HG03439 (cell line): Measurements from ENCODE around the gene NAPA.
A peak's percentile ranks its signal among the peaks of the same experiment; 100 is the strongest.
"Not testable (repeated sequence)": the region's sequence is repeated elsewhere in the genome, so short reads cannot be mapped to it uniquely, and the experiment has no call there.

ENCODE experiments used
- ATAC-seq: cut with Tn5 transposase; IDR thresholded peaks from one replicate; pipeline ENCODE4 v1.9.1; 2021; ENCODE audit warnings: mild to moderate bottlenecking, moderate library complexity; ENCODE audit not compliant: unreplicated experiment

Gene NAPA

DNA sequence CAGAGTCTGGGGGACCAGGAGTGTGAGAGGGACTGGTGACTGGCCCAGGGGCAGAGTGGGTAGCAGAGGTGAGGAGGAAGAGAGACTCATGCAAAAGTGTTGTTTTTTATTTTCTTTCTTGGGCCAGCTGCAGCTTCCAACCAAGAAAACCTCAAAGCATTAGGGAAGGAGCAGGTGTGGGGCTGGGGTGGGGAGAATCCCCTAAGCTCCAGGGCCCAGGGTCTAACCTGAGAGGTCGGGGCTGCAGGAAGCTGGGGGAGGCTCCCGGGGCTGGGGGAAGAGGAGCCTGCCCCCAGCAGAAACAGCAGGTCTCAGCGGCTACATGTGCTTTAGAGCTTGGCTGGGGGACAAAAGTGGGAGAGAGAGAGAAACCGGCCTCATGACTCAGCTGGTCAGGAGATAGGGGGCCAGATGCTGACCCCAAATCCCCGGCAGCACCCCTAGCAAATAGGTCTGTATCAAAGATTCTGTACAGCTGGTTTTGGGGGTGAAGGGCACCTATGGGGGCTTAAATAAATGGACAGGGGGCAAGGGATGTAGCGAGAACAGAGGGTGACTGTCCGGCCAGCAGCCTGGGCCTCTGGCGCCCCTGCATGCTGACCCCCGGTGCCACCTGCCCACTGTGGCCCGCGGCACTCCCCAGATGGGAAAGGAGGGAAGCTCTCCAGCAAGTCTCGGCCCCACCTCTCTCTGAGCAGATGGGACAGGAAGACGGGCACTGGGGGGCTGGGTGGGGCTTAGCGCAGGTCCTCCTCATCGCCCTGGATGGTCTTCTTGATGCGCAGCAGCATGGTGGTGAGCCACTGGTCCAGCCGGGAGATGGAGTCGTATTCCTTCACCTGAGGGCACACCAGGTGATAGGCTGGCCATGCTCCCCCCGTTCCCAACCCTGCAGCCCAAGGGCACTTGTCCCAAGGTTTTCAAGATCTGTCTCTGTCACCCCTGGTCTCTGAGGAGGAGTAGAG is 27.0 kb downstream of the NAPA start:
- no peak for ATAC-seq

DNA sequence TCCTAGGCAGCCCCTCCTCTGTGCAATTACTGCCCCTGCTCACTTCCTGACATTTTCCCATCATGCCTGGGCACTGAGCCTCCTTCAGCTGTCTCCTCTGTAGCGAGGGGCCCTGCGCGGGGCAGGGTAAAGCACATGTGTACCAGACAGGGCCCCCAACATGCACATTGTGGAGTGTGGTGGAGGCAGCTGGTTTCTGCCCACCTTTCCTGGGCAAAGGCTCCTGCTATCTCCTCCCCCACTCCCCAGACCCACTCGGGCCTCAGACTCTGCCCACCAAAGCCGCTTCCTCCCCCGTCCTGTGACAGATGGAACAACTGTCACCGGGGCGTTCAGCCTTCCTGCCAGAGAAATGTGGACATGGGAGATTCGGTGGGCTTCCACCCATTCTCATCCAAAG is 28.0 kb downstream of the NAPA start:
- no peak for ATAC-seq

DNA sequence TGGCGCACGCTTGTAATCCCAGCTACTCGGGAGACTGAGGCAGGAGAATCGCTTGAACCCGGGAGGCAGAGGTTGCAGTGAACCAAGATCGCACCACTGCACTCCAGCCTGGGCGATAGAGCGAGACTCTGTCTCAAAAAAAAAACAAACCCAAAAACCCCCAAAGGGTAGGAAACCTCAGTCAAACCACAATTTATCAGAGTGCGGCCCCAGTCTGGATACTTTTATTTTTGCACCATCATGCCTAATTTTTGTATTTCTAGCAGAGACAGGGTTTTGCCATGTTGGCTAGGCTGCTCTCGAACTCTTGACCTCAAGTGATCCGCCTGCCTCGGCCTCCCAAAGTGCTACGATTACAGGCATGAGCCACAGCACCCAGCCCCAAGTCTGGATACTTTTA is 28.6 kb downstream of the NAPA start:
- ATAC-seq, result not testable (repeated sequence)

DNA sequence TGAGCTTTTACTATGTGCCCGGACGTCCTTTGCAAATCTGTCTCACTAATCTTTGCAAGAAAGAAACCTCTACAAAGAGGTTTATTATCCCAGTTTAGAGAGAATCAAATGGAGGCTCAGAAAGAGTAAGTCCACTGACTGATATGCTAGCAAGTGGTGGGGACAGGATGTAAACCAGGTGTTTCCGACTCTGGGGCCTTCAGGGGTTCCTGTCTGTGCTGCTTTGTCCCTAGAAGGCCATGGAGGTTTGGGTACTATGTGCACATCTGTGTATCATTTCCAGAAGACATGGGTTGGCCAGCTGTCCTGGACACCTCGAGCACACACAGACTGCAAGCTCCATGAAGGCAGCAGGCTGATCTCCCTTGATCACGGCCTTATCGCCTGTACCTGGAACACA is 29.7 kb downstream of the NAPA start:
- no peak for ATAC-seq

DNA sequence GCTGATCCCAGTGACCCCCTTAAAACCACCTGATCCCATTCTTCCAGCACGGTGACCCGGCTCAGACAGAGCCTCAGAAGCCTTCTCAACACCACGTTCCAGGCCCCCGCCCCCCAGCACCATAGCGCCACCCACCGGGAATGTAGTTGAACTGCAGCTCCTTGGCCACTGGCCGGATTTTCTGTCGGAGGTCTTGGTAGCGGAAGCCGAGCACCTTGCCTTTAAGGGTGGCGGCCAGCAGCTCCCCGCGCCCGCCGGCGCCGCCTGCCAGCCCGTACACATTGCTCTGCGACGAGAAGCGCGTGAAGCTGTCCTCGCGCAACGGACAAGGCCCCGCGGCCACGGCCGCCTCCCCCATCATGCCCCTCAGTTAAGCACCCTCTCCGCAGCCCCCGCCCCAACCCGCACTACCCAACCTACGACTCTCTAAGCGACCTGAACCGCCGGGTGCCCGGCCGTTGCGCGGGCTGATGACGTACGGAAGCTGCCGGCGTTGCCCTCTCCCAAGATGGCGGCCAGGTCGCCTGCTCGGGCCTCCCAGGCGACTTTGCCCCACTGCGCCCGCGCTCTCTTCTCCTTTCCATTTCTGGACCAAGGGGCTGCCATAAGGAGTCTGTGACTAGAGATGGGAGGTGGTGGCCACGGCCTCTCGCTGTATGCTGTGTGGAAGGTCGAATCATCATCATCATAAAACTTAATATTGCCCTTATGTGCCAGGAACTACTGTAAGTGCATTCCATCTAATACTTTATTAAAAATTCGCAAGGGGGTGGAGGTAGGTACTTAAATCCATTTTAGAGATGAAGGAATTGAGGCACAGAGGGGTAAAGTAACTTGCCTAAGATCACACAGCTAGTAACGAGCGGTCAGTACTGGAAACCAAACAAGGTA is 30.8 kb downstream of the NAPA start, which contains the start of gene KPTN:
KPTN (minus strand) TSS at position 420 of the 891 bp plus-strand sequence; CDS start at position 361, 59 bp downstream.
- peak; percentile 74 for ATAC-seq

DNA sequence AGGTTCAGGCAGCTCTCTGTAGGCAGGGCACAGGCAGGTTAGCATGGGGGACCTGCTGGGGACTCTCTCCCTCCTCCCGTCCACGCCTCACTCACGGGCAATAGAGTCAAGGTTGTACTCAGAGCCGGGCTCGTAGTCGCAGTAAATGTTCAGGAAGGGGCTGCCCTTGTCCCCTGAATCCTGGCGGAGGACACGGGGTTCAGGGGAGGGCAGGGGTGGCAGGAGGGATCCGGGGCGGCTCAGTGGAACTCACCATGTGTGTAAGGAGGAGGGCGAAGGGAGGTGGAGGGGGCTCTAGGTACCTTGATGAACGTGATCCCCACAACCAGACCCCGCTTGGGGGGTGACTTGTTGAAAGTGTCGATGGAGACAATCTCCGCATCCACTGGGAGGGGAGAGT is 31.7 kb downstream of the NAPA start:
- no peak for ATAC-seq

DNA sequence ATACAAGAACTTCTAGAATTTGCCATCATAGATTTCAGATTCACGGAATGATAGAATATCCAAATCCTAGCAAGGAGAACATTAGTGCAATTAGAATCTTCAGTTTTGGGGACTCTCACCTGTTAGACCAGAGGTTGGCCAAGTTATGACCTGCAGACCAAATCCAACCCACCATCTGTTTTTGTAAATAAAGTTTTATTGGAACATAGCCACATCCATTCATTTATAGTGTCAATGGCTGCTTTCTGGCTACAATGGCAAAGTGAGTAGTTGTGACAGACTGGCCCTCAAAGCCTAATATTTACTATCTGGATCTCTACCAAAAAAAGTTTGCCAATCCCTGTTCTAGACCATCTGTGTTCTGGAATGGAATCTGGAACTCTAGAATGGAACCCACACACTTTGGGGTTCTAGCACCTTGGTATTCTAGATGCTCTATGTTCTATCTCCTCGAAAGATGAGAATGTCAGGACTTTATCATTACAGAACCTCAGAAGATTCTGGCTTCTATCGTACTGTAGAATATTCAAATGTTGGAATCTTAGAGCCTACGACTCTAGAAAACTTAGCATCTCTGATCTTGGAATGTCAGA is 33.3 kb downstream of the NAPA start:
- no peak for ATAC-seq

DNA sequence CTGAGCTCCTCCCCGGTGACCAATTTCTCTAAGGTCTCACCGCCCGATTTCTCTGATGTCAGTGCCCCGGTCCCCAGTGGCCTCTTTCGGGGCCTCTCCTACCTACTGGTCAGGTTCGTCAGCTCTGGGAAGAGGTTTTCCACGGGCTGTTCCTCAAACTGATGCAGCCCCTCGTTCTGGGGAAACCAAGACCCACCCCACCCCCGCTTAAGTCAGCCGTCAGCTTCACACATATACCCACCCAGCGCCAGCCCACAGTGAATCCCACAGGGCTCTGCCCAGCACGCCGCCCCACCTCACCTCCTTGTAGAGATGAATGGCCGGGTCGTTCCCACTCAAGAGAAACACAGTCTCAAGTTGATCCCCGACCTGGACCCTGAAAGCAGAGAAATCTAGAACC is 34.2 kb downstream of the NAPA start:
- no peak for ATAC-seq

DNA sequence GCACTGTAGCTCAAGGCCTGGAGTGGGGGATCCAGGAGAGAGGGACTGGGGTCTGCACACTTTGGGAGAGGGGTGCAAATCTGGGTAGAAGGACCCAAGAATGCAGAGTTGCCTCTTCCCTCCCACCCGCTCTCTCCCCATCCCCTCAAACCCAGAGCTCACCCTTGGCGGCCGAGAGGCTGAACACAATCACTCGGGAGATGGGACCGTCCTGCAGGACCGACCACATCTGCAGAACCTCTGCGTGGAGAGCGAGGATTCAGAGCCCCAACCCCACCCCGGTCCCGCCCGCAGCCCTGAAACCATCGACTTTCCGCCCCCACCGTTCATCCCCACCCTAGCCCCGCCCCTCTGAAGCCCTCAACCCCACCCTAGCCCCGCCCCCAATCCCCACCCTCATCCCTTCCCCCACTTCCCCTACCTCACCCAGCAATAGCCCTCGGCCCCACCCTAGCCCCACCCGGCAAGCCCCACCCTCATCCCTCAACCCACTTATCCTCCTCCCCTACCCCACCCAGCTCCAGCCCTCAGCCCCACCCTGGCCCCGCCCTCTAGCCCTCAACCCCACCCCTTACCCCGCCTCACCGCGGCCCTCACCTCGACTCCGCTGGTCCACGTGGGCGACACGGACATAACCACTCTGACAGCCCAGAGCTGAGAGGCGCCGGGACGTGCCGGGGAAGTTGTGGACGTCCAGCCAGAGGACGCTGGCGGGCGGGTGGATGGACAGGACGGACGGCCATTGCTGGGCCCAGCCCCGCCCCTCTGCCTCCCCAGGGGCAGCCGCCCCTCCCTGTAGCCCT is 35.0 kb downstream of the NAPA start:
- ATAC-seq, result no peak

DNA sequence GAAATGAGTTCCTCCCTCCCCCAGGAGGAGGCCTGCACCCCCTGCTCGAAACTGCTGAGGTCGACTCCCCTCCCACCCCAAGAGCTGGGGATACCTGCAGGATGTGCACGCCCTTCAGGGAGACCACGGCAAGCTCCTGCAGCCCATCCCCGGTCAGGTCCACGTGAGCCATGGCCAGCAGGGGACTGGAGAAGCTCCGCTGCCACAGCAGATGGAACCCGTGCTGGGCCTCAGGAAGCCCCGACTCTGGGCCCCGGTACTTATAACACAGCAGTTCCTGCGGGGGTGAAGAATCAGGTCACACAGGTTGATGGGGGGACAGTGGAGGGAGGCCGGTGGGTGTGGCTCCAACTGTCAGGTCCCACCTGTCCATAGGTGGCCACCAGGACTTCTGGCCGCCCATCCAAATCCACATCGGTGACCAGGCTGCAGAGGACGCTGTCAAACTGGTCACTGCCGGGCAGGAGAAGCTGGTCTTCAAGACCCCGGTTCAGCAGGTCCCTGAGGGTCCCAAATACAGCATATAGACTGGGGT is 38.4 kb downstream of the NAPA start:
- ATAC-seq, result no peak

DNA sequence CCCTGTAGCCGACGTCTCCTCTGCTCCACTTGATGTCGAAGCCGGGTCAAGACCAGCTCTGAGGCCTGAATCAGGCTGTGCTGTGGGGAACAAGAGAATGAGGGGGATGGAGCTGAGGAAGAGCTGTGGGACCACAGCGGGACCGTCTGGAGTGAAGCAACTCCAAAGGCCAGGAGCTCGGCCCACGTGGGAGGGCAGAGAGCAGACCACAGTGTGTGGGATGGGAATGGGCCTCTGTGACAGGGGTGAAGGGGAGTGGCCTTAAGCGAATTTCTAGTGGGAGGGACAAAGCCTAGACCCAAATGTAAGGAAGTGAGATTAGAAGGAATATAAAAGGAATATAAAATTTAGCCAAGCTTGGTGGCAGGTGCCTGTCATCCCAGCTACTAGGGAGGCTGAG is 39.4 kb downstream of the NAPA start:
- ATAC-seq, result no peak

DNA sequence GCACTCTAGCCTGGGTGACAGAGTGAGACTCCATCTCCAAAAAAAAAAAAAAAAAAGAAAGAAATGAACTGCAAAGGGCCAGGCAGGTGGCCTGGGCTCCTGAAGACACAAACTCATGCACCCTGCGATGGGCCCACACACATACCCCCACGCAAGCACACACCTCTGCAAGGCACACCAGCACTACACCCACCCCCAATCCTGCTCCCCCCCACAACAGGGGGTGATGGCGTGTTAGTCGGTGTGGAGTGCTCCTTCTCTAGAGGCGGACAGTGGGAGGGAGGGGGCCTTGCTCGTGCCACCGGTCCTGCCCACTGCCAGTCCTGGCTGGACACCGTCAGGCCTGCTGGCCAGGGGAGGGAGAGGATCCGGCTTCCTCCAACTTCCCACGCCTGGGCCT is 41.5 kb downstream of the NAPA start:
- ATAC-seq, result no peak

DNA sequence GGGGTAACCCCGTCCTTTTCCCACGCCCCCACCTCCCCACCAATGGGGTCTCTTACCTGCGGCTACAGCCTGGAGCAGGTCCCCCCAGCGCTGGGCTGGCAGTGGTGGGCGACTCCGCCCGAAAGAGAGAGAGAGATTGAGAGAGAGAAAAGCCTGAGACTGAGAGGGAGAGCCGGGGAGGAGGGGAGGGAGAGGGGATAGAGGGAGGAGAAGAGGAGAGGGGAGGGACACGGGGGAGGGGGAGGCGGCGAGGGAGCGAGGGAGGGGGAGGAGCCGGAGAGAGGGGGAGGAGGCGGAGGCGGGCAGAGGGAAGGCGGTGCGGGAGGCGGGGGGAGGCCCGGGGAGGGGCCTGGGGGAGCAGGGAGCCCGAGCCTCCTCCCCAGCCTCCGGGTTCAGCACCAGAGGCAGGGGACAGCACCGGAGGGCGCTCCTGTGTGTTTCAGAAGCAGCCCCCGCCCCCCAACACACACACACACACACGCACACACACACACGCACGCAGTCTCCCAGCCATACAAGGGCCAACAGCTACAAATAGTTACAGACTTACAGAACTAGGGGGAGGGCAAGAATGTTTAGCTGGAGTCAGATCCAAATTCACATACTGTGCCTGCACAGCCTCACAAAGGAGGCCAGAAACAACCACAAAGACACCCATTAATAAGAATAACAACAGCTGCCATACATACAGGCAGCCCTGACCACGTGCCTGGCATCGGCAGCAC is 43.0 kb downstream of the NAPA start, which contains the start of gene SLC8A2:
SLC8A2 (minus strand) TSS at position 161 of the 725 bp plus-strand sequence. CDS start 5,490 bp downstream, outside the sequence.
- ATAC-seq, result no peak

DNA sequence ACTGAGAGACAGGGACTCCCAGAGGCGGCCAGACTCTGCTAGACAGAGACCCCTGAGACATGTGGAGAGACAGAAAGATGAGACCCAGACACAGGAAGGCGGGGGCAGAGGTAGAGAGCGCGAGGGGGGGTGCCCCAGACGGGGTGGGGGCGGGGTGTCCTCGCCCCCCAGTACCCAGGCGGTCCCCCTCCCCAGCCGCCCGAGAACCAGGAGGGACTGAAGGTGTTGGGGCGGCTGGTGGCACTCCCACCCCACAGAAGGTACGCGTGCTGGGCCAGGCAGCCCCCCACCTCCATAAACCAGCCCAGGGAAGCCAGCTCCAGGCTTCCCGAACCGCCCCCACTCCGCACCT is 43.5 kb downstream of the NAPA start:
- ATAC-seq, result no peak

DNA sequence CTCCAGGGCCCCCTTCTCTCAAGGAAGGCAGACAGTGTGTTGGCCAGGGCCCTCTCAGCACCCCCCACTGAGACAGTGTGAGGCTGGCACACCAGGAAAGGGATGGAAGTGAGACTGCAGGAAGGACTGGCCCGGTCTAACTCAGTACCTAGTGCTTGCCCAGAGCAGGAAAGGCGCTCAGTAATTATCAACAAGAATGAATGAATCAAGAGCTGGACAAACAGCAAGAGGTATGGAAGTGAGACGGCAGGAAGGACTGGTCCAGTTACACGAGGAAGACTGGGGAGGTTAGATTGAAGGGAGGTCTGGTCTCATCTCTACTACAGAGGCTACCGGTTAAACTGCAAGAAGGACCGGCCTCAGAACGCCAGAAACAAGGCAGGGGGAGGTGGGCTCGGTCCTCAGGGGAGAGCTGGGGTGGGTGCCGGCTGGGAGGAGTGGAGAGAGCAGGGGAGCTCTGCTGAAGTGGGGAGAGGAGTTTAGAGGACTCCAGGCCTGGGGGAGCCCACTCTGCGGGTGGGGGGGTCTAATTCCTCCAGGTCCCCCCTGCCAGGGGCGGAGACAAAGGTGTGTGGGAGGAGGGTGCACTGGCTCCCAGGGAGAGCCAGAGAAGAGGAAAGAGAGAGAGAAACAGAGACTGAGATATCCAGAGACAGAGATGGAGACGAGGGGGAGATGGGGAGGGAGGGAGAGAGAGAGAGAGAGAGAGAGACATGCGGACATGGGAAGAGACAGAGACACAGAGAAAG is 44.2 kb downstream of the NAPA start:
- ATAC-seq, result no peak

DNA sequence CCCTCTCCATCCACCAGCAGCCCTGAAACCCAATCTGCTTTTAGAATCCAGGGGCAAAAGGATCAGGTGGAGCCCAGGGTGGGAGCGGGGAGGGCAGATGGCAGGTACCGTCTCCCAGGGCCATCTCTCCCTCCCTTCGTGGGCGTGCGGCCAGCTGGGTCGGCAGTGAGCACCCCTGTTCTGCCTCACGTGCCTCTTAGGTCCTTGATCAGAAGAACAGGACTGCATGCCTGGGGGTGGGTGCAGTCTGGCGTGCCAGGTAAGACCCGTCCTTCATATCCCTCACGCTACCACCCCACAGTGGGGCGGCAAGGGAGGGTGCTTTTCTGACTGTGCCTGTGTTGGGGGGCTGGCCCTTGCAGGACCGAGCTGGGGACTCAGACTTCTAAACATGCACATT is 45.1 kb downstream of the NAPA start:
- no peak for ATAC-seq

DNA sequence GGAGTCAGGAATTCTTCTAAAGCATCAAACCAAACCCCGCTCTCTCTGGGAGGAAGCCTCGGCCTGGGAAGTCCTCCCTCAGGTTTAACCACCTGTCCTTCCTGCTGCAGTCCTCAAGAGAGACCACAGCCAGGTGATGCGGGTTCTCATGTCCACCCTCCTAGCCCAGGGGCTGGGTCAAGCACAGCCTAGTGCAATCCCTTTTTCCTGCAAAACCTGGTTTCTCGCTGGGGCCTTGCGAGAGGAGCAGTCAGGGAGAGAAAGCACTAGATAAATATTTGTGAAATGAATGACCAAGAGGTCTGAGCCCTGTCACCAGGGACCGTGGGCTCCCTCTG is 45.5 kb downstream of the NAPA start:
- ATAC-seq, result no peak

DNA sequence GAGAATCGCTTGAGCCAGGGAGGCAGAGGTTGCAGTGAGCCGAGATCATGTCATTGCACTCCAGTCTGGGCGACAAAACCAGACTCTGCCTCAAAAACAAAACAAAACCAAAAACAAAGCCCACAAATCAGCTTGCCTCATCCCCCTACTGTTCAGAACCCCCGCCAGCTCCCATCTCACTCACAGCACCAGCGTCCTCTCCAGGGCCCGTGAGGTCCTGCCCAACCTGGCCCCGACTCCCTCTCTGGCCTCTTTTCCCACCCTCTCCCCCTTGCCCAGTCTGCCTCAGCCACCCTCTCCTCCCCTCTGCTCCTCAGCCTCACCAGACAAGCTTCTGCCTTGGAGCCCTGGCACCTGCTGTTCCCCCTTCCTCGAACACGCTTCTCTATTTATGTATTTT is 46.9 kb downstream of the NAPA start:
- no peak for ATAC-seq

DNA sequence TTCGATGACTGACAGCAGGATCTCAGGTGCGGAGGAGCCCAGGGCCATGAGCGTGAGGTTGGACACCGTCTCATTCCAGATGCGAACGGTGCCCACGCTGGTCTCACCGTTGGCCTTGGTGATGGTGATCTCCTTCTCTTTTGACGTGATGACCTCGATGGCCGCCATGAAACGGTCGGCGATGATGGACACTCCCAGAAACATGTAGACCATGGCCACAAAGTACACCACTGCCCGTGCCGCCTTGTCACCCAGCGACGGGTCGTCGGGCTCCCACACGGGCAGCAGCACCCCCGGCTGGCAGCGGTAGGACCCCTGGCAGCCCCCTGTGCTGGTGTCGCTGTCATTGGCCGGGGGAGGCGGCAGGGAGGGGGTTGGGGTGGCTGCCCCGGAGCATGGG is 48.9 kb downstream of the NAPA start:
- no peak for ATAC-seq
